Measurements from ENCODE around the gene TRPV3.

The TRPV3 gene

DNA sequence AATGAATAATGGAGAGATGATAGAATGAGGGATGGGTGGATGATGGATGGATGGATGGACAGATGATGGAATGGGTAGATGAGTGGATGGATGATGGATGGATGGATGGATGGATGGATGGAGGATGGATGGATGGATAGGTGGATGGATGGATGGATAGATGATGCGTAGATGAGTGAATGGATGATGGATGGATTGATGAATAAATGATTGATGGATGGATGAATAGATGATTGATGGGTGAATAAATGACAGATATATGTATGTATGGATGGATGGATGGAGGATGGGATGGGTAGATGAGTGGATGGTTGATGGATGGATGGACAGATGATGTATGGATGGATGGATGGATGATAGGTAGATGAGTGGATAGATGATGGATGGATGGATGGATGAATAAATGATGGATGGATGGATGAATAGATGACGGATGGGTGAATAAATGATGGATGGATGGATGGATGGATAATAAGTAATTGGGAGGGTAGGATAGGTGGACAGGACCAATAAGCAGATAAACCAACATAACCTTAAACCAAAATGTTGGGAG, 7.9 kb downstream of the TRPV3 start:
- H2AFZ ChIP-seq (ENCODE audit: low read depth, low read length), result no peak overlapping the region
- no peak for TF ChIP-seq EZH2 (IDR thresholded peaks at IDR 0.05; ENCODE audit: borderline replicate concordance, low read depth, low read length, severe bottlenecking)
- TF ChIP-seq, protein P1, sequence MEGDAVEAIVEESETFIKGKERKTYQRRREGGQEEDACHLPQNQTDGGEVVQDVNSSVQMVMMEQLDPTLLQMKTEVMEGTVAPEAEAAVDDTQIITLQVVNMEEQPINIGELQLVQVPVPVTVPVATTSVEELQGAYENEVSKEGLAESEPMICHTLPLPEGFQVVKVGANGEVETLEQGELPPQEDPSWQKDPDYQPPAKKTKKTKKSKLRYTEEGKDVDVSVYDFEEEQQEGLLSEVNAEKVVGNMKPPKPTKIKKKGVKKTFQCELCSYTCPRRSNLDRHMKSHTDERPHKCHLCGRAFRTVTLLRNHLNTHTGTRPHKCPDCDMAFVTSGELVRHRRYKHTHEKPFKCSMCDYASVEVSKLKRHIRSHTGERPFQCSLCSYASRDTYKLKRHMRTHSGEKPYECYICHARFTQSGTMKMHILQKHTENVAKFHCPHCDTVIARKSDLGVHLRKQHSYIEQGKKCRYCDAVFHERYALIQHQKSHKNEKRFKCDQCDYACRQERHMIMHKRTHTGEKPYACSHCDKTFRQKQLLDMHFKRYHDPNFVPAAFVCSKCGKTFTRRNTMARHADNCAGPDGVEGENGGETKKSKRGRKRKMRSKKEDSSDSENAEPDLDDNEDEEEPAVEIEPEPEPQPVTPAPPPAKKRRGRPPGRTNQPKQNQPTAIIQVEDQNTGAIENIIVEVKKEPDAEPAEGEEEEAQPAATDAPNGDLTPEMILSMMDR (IDR thresholded peaks at IDR 0.05; ENCODE audit: borderline replicate concordance, extremely low read depth, low read length, poor library complexity, severe bottlenecking), result no peak
- H3K9me3 ChIP-seq (ENCODE audit: insufficient read depth, low read length, severe bottlenecking), result no peaks in the 10 kb centered on the region
- no peak overlapping the region for H3K9ac ChIP-seq (ENCODE audit: low read depth, low read length)
- H3K27me3 ChIP-seq (ENCODE audit: insufficient read depth, low read length, poor library complexity), result no peaks in the 10 kb centered on the region
- no peaks in the 10 kb centered on the region for H3K4me1 ChIP-seq (ENCODE audit: insufficient read depth, low read length)
- no peaks in the 10 kb centered on the region for H3K79me2 ChIP-seq (ENCODE audit: insufficient read depth, low read length)
- DNase-seq (no peak), ATAC-seq (ENCODE audit: insufficient read depth, low read depth) (no peak)
- H3K36me3 ChIP-seq (ENCODE audit: insufficient read depth, low read length), result no peaks in the 10 kb centered on the region
- no peak overlapping the region for H3K4me2 ChIP-seq (ENCODE audit: insufficient read depth, low read length)
- no peaks in the 10 kb centered on the region for H4K20me1 ChIP-seq (ENCODE audit: insufficient read depth, low read length)
- H3K27ac ChIP-seq (ENCODE audit: low read length), result no peak overlapping the region
- no peak overlapping the region for H3K4me3 ChIP-seq (ENCODE audit: low read depth in 1 of 2, low read length in 2 of 2)

DNA sequence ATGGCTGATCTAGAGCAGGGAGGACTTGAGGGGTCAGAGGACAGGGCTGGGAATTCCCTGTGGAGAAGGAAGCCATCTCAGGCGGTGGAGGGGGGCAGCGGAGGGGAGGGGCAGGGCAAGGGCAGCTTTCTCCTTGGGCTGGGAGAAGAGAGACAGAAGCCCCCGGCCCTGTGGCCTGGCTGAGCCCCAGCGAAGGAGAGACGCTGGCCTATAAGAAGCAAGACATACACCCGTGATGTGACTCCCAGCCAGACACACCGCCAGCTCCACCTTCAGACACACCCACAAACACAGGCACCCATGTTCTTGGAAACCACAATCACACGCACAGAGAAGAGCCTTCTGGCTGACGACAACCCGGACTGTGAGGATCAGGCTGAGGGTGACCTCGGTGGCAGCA, 10.0 kb downstream of the TRPV3 start:
- H3K4me1 ChIP-seq (ENCODE audit: insufficient read depth, low read length), result no peaks in the 10 kb centered on the region
- ATAC-seq (ENCODE audit: insufficient read depth, low read depth) (no peak), DNase-seq (peak; percentile 17)
- H3K27me3 ChIP-seq (ENCODE audit: insufficient read depth, low read length, poor library complexity), result no peaks in the 10 kb centered on the region
- H3K79me2 ChIP-seq (ENCODE audit: insufficient read depth, low read length), result no peaks in the 10 kb centered on the region
- TF ChIP-seq, protein P1 (IDR thresholded peaks at IDR 0.05; ENCODE audit: borderline replicate concordance, extremely low read depth, low read length, poor library complexity, severe bottlenecking), result no peak
- TF ChIP-seq EZH2 (IDR thresholded peaks at IDR 0.05; ENCODE audit: borderline replicate concordance, low read depth, low read length, severe bottlenecking), result no peak
- no peak overlapping the region for H2AFZ ChIP-seq (ENCODE audit: low read depth, low read length)
- H3K4me2 ChIP-seq (ENCODE audit: insufficient read depth, low read length), result no peak overlapping the region
- no peak overlapping the region for H3K4me3 ChIP-seq (ENCODE audit: low read depth in 1 of 2, low read length in 2 of 2)
- H3K27ac ChIP-seq (ENCODE audit: low read length), result no peak overlapping the region
- H4K20me1 ChIP-seq (ENCODE audit: insufficient read depth, low read length), result no peaks in the 10 kb centered on the region
- no peaks in the 10 kb centered on the region for H3K9me3 ChIP-seq (ENCODE audit: insufficient read depth, low read length, severe bottlenecking)
- no peaks in the 10 kb centered on the region for H3K36me3 ChIP-seq (ENCODE audit: insufficient read depth, low read length)
- no peak overlapping the region for H3K9ac ChIP-seq (ENCODE audit: low read depth, low read length)

DNA sequence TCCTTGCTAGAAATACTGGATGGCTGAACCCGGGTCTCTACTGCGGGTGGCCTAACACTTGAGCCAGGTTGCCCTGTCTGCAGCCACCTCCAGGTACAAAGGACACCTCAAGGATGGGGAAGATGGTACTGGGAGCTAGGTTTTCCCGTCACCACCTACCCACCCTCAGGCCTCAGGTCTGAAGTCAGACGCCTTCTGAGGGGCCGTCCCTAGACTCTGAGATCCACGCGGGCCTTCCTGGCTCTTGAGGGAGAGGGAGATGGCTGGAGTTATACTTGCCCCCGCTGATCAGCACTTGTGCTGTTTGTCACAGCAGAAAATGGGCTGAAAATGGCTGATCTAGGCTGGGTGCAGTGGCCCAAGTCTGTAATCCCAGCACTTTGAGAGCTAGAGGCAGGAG, 10.6 kb downstream of the TRPV3 start:
- Histone ChIP-seq H3K9ac (ENCODE audit: low read depth, low read length) (no peak overlapping the region), H3K4me3 (ENCODE audit: low read depth in 1 of 2, low read length in 2 of 2) (no peak overlapping the region), H3K27ac (ENCODE audit: low read length) (no peak overlapping the region), H2AFZ (ENCODE audit: low read depth, low read length) (no peak overlapping the region), H4K20me1 (ENCODE audit: insufficient read depth, low read length) (no peaks in the 10 kb centered on the region), H3K79me2 (ENCODE audit: insufficient read depth, low read length) (no peaks in the 10 kb centered on the region), H3K36me3 (ENCODE audit: insufficient read depth, low read length) (no peaks in the 10 kb centered on the region), H3K9me3 (ENCODE audit: insufficient read depth, low read length, severe bottlenecking) (no peaks in the 10 kb centered on the region), H3K4me2 (ENCODE audit: insufficient read depth, low read length) (no peak overlapping the region), H3K4me1 (ENCODE audit: insufficient read depth, low read length) (no peaks in the 10 kb centered on the region), H3K27me3 (ENCODE audit: insufficient read depth, low read length, poor library complexity) (peaks cover 4% of the 10 kb centered on the region)
- DNase-seq (no peak), ATAC-seq (ENCODE audit: insufficient read depth, low read depth) (no peak)
- no peak for TF ChIP-seq EZH2 (IDR thresholded peaks at IDR 0.05; ENCODE audit: borderline replicate concordance, low read depth, low read length, severe bottlenecking)
- TF ChIP-seq, protein P1 (IDR thresholded peaks at IDR 0.05; ENCODE audit: borderline replicate concordance, extremely low read depth, low read length, poor library complexity, severe bottlenecking), result no peak

DNA sequence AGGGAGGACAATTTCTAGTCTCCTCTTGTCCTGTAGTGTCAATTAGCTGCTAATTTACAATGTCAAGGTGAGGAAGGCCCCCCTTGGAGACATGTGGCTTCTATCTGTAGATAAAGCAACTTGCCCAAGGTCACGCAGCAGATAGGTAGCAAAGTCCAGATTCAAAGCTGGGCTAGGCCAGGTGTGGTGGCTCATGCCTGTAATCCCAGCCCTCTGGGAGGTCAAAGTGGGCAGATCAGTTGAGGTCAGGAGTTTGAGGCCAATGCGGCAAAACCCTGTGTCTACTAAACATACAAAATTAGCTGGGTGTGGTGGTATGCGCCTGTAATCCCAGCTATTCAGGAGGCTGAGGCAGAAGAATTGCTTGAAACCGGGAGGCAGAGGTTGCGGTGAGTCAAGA, 11.1 kb downstream of the TRPV3 start:
- H3K4me2 ChIP-seq (ENCODE audit: insufficient read depth, low read length), result no peak overlapping the region
- H3K27me3 ChIP-seq (ENCODE audit: insufficient read depth, low read length, poor library complexity), result peaks cover 4% of the 10 kb centered on the region
- H3K36me3 ChIP-seq (ENCODE audit: insufficient read depth, low read length), result no peaks in the 10 kb centered on the region
- no peak for TF ChIP-seq EZH2 (IDR thresholded peaks at IDR 0.05; ENCODE audit: borderline replicate concordance, low read depth, low read length, severe bottlenecking)
- TF ChIP-seq, protein P1 (IDR thresholded peaks at IDR 0.05; ENCODE audit: borderline replicate concordance, extremely low read depth, low read length, poor library complexity, severe bottlenecking), result no peak
- H3K9me3 ChIP-seq (ENCODE audit: insufficient read depth, low read length, severe bottlenecking), result no peaks in the 10 kb centered on the region
- H4K20me1 ChIP-seq (ENCODE audit: insufficient read depth, low read length), result no peaks in the 10 kb centered on the region
- ATAC-seq (ENCODE audit: insufficient read depth, low read depth) (no peak), DNase-seq (no peak)
- no peak overlapping the region for H3K27ac ChIP-seq (ENCODE audit: low read length)
- H3K4me1 ChIP-seq (ENCODE audit: insufficient read depth, low read length), result no peaks in the 10 kb centered on the region
- no peak overlapping the region for H3K9ac ChIP-seq (ENCODE audit: low read depth, low read length)
- no peak overlapping the region for H3K4me3 ChIP-seq (ENCODE audit: low read depth in 1 of 2, low read length in 2 of 2)
- no peaks in the 10 kb centered on the region for H3K79me2 ChIP-seq (ENCODE audit: insufficient read depth, low read length)
- no peak overlapping the region for H2AFZ ChIP-seq (ENCODE audit: low read depth, low read length)

All from DND-41 (cell line).